ENCODE data around the gene ACSF2.
"Not testable (repeated sequence)": the region's sequence is repeated elsewhere in the genome, so short reads cannot be mapped to it uniquely, and the experiment has no call there.

The ACSF2 gene

GRCh38 chr17:50475775-50476544, 49.9 kb downstream of the ACSF2 start:
- H3K4me3 ChIP-seq (ENCODE audit: low read length); H3K9me3 ChIP-seq (ENCODE audit: control insufficient read depth, low read length); DNase-seq (ENCODE audit: low read depth); H3K27me3 ChIP-seq (replicated peaks; ENCODE audit: control insufficient read depth, insufficient read depth, low read length); H3K9ac ChIP-seq (ENCODE audit: low read length): not testable (repeated sequence)
- peaks cover 44% of the 10 kb centered on the region for H3K36me3 ChIP-seq (ENCODE audit: control insufficient read depth, insufficient read depth, low read length, severe bottlenecking)
- H3K4me1 ChIP-seq (ENCODE audit: control insufficient read depth, insufficient read depth, low read length): peaks cover 20% of the 10 kb centered on the region

- H3K9ac ChIP-seq (ENCODE audit: low read length): no peak overlapping the region
- no peak overlapping the region for H3K4me3 ChIP-seq (ENCODE audit: low read length)
- DNase-seq (ENCODE audit: low read depth): no peak
- no peaks in the 10 kb centered on the region for H3K9me3 ChIP-seq (ENCODE audit: control insufficient read depth, low read length)
- H3K27me3 ChIP-seq (replicated peaks; ENCODE audit: control insufficient read depth, insufficient read depth, low read length): no peaks in the 10 kb centered on the region
- H3K4me1 ChIP-seq (ENCODE audit: control insufficient read depth, insufficient read depth, low read length): peaks cover 22% of the 10 kb centered on the region
- H3K36me3 ChIP-seq (ENCODE audit: control insufficient read depth, insufficient read depth, low read length, severe bottlenecking): peaks cover 36% of the 10 kb centered on the region
Observed at GRCh38 chr17:50476545-50477315, 50.7 kb downstream of the ACSF2 start.

- H3K9me3 ChIP-seq (ENCODE audit: control insufficient read depth, low read length): no peaks in the 10 kb centered on the region
- H3K4me3 ChIP-seq (ENCODE audit: low read length): peak overlapping the region; percentile 90
- DNase-seq (ENCODE audit: low read depth): no peak
- H3K36me3 ChIP-seq (ENCODE audit: control insufficient read depth, insufficient read depth, low read length, severe bottlenecking): peaks cover 31% of the 10 kb centered on the region
- no peaks in the 10 kb centered on the region for H3K27me3 ChIP-seq (replicated peaks; ENCODE audit: control insufficient read depth, insufficient read depth, low read length)
- peaks cover 32% of the 10 kb centered on the region for H3K4me1 ChIP-seq (ENCODE audit: control insufficient read depth, insufficient read depth, low read length)
- H3K9ac ChIP-seq (ENCODE audit: low read length): peak overlapping the region; percentile 87
Observed at GRCh38 chr17:50477976-50478375, 52.0 kb downstream of the ACSF2 start.

- no peaks in the 10 kb centered on the region for H3K9me3 ChIP-seq (ENCODE audit: control insufficient read depth, low read length)
- peaks cover 39% of the 10 kb centered on the region for H3K4me1 ChIP-seq (ENCODE audit: control insufficient read depth, insufficient read depth, low read length)
- no peaks in the 10 kb centered on the region for H3K27me3 ChIP-seq (replicated peaks; ENCODE audit: control insufficient read depth, insufficient read depth, low read length)
- peak; percentile 92 for DNase-seq (ENCODE audit: low read depth)
- peak within 1 kb of the TSS; percentile 90 for H3K4me3 ChIP-seq (ENCODE audit: low read length)
- peak within 1 kb of the TSS; percentile 87 for H3K9ac ChIP-seq (ENCODE audit: low read length)
- H3K36me3 ChIP-seq (ENCODE audit: control insufficient read depth, insufficient read depth, low read length, severe bottlenecking): peaks cover 28% of the 10 kb centered on the region
Observed at GRCh38 chr17:50478391-50479381, 52.7 kb downstream of the ACSF2 start, which contains the start of gene RSAD1. Gene RSAD1 (plus strand): TSS chr17:50478860. CDS start chr17:50478885, 25 bp downstream.

GRCh38 chr17:50479522-50480141, 53.6 kb downstream of the ACSF2 start:
- Histone ChIP-seq H3K9ac (ENCODE audit: low read length) (peak overlapping the region; percentile 87), H3K4me1 (ENCODE audit: control insufficient read depth, insufficient read depth, low read length) (peaks cover 48% of the 10 kb centered on the region), H3K36me3 (ENCODE audit: control insufficient read depth, insufficient read depth, low read length, severe bottlenecking) (peaks cover 28% of the 10 kb centered on the region), H3K4me3 (ENCODE audit: low read length) (peak overlapping the region; percentile 90), H3K9me3 (ENCODE audit: control insufficient read depth, low read length) (no peaks in the 10 kb centered on the region), H3K27me3 (replicated peaks; ENCODE audit: control insufficient read depth, insufficient read depth, low read length) (no peaks in the 10 kb centered on the region)
- peak; percentile 79 for DNase-seq (ENCODE audit: low read depth)

GRCh38 chr17:50480142-50480764, 54.2 kb downstream of the ACSF2 start:
- no peak overlapping the region for H3K4me3 ChIP-seq (ENCODE audit: low read length)
- peaks cover 52% of the 10 kb centered on the region for H3K4me1 ChIP-seq (ENCODE audit: control insufficient read depth, insufficient read depth, low read length)
- DNase-seq (ENCODE audit: low read depth): no peak
- H3K9me3 ChIP-seq (ENCODE audit: control insufficient read depth, low read length): no peaks in the 10 kb centered on the region
- H3K36me3 ChIP-seq (ENCODE audit: control insufficient read depth, insufficient read depth, low read length, severe bottlenecking): peaks cover 28% of the 10 kb centered on the region
- H3K9ac ChIP-seq (ENCODE audit: low read length): peak overlapping the region; percentile 18
- no peaks in the 10 kb centered on the region for H3K27me3 ChIP-seq (replicated peaks; ENCODE audit: control insufficient read depth, insufficient read depth, low read length)

GRCh38 chr17:50480854-50481490, 55.0 kb downstream of the ACSF2 start:
- Histone ChIP-seq H3K4me1 (ENCODE audit: control insufficient read depth, insufficient read depth, low read length) (peaks cover 52% of the 10 kb centered on the region), H3K36me3 (ENCODE audit: control insufficient read depth, insufficient read depth, low read length, severe bottlenecking) (peaks cover 31% of the 10 kb centered on the region)
- DNase-seq (ENCODE audit: low read depth): no peak

GRCh38 chr17:50481648-50482047, 55.6 kb downstream of the ACSF2 start:
- Histone ChIP-seq H3K4me3 (ENCODE audit: low read length) (no peak overlapping the region), H3K36me3 (ENCODE audit: control insufficient read depth, insufficient read depth, low read length, severe bottlenecking) (peaks cover 35% of the 10 kb centered on the region), H3K4me1 (ENCODE audit: control insufficient read depth, insufficient read depth, low read length) (peaks cover 52% of the 10 kb centered on the region), H3K9ac (ENCODE audit: low read length) (peak overlapping the region; percentile 36), H3K9me3 (ENCODE audit: control insufficient read depth, low read length) (no peaks in the 10 kb centered on the region), H3K27me3 (replicated peaks; ENCODE audit: control insufficient read depth, insufficient read depth, low read length) (no peaks in the 10 kb centered on the region)
- no peak for DNase-seq (ENCODE audit: low read depth)

More at GRCh38 chr17:50480854-50481490, 55.0 kb downstream of the ACSF2 start:
- Histone ChIP-seq H3K9me3 (ENCODE audit: control insufficient read depth, low read length) (no peaks in the 10 kb centered on the region), H3K4me3 (ENCODE audit: low read length) (no peak overlapping the region), H3K27me3 (replicated peaks; ENCODE audit: control insufficient read depth, insufficient read depth, low read length) (no peaks in the 10 kb centered on the region), H3K9ac (ENCODE audit: low read length) (no peak overlapping the region)

GRCh38 chr17:50482110-50482509, 56.1 kb downstream of the ACSF2 start:
- Histone ChIP-seq H3K9ac (ENCODE audit: low read length) (peak overlapping the region; percentile 36), H3K4me3 (ENCODE audit: low read length) (no peak overlapping the region), H3K9me3 (ENCODE audit: control insufficient read depth, low read length) (no peaks in the 10 kb centered on the region), H3K27me3 (replicated peaks; ENCODE audit: control insufficient read depth, insufficient read depth, low read length) (no peaks in the 10 kb centered on the region), H3K4me1 (ENCODE audit: control insufficient read depth, insufficient read depth, low read length) (peaks cover 52% of the 10 kb centered on the region), H3K36me3 (ENCODE audit: control insufficient read depth, insufficient read depth, low read length, severe bottlenecking) (peaks cover 39% of the 10 kb centered on the region)
- no peak for DNase-seq (ENCODE audit: low read depth)

GRCh38 chr17:50482516-50482915, 56.5 kb downstream of the ACSF2 start:
- H3K9ac ChIP-seq (ENCODE audit: low read length): peak overlapping the region; percentile 57
- peak overlapping the region; percentile 35 for H3K4me3 ChIP-seq (ENCODE audit: low read length)
- H3K4me1 ChIP-seq (ENCODE audit: control insufficient read depth, insufficient read depth, low read length): peaks cover 50% of the 10 kb centered on the region
- DNase-seq (ENCODE audit: low read depth): peak; percentile 97
- H3K36me3 ChIP-seq (ENCODE audit: control insufficient read depth, insufficient read depth, low read length, severe bottlenecking): peaks cover 43% of the 10 kb centered on the region
- no peaks in the 10 kb centered on the region for H3K27me3 ChIP-seq (replicated peaks; ENCODE audit: control insufficient read depth, insufficient read depth, low read length)
- no peaks in the 10 kb centered on the region for H3K9me3 ChIP-seq (ENCODE audit: control insufficient read depth, low read length)
